ENCODE results near the gene OTOGL.

Gene OTOGL

GRCh38 chr12:80190001-80190400 lies 90.7 kb downstream of the OTOGL start:
- TF ChIP-seq CTCF (IDR thresholded peaks at IDR 0.05; ENCODE audit: insufficient read depth, low read depth, low read length, missing control alignments) = no peak
- no peak for DNase-seq (ENCODE audit: low read depth)
- no peak overlapping the region for H3K4me3 ChIP-seq (ENCODE audit: low read depth, low read length)

- no peak for TF ChIP-seq CTCF (IDR thresholded peaks at IDR 0.05; ENCODE audit: insufficient read depth, low read depth, low read length, missing control alignments)
- DNase-seq (ENCODE audit: low read depth) = peak; percentile 26
- H3K4me3 ChIP-seq (ENCODE audit: low read depth, low read length) = no peak overlapping the region
Measured at GRCh38 chr12:80192087-80192486, 92.8 kb downstream of the OTOGL start.

GRCh38 chr12:80193865-80194264 lies 94.5 kb downstream of the OTOGL start:
- DNase-seq (ENCODE audit: low read depth) = no peak
- H3K4me3 ChIP-seq (ENCODE audit: low read depth, low read length) = no peak overlapping the region

GRCh38 chr12:80195074-80195726 lies 95.9 kb downstream of the OTOGL start:
- DNase-seq (ENCODE audit: low read depth) = peak; percentile 73
- peak; percentile 56 for TF ChIP-seq CTCF (IDR thresholded peaks at IDR 0.05; ENCODE audit: insufficient read depth, low read depth, low read length, missing control alignments)
- no peak overlapping the region for H3K4me3 ChIP-seq (ENCODE audit: low read depth, low read length)

More at GRCh38 chr12:80193865-80194264, 94.5 kb downstream of the OTOGL start:
- TF ChIP-seq CTCF (IDR thresholded peaks at IDR 0.05; ENCODE audit: insufficient read depth, low read depth, low read length, missing control alignments) = no peak

GRCh38 chr12:80195737-80196136 lies 96.4 kb downstream of the OTOGL start:
- H3K4me3 ChIP-seq (ENCODE audit: low read depth, low read length) = no peak overlapping the region
- TF ChIP-seq CTCF (IDR thresholded peaks at IDR 0.05; ENCODE audit: insufficient read depth, low read depth, low read length, missing control alignments) = no peak
- DNase-seq (ENCODE audit: low read depth) = no peak

GRCh38 chr12:80196419-80196818 lies 97.1 kb downstream of the OTOGL start:
- H3K4me3 ChIP-seq (ENCODE audit: low read depth, low read length) = no peak overlapping the region
- no peak for DNase-seq (ENCODE audit: low read depth)
- TF ChIP-seq CTCF (IDR thresholded peaks at IDR 0.05; ENCODE audit: insufficient read depth, low read depth, low read length, missing control alignments) = no peak

GRCh38 chr12:80198782-80199337 lies 99.5 kb downstream of the OTOGL start:
- H3K4me3 ChIP-seq (ENCODE audit: low read depth, low read length) = no peak overlapping the region
- DNase-seq (ENCODE audit: low read depth) = no peak
- TF ChIP-seq CTCF (IDR thresholded peaks at IDR 0.05; ENCODE audit: insufficient read depth, low read depth, low read length, missing control alignments) = no peak
